AG09319 (cell line): ENCODE results near the gene ADORA2A.

ENCODE experiments used
- DNase-seq: peaks from one replicate; pipeline ENCODE4 v3.0.0-alpha.2; 2010; ENCODE audit warnings: low read depth; ENCODE audit errors: extremely low read depth
- TF ChIP-seq, protein P1 (sequence below): IDR thresholded peaks from 2 replicates; pipeline ENCODE4 v1.5.1; 2011; ENCODE audit warnings: low read depth, mild to moderate bottlenecking, inconsistent platforms, low read length, moderate library complexity

ADORA2A gene

GRCh38 chr22:24427500-24428164 lies at the start of gene ADORA2A:
Gene ADORA2A, plus strand, starts transcription at chr22:24427599. Its CDS starts 5,806 bp downstream, at chr22:24433405.
- TF ChIP-seq, protein P1, sequence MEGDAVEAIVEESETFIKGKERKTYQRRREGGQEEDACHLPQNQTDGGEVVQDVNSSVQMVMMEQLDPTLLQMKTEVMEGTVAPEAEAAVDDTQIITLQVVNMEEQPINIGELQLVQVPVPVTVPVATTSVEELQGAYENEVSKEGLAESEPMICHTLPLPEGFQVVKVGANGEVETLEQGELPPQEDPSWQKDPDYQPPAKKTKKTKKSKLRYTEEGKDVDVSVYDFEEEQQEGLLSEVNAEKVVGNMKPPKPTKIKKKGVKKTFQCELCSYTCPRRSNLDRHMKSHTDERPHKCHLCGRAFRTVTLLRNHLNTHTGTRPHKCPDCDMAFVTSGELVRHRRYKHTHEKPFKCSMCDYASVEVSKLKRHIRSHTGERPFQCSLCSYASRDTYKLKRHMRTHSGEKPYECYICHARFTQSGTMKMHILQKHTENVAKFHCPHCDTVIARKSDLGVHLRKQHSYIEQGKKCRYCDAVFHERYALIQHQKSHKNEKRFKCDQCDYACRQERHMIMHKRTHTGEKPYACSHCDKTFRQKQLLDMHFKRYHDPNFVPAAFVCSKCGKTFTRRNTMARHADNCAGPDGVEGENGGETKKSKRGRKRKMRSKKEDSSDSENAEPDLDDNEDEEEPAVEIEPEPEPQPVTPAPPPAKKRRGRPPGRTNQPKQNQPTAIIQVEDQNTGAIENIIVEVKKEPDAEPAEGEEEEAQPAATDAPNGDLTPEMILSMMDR, result no peak
- no peak for DNase-seq

DNA sequence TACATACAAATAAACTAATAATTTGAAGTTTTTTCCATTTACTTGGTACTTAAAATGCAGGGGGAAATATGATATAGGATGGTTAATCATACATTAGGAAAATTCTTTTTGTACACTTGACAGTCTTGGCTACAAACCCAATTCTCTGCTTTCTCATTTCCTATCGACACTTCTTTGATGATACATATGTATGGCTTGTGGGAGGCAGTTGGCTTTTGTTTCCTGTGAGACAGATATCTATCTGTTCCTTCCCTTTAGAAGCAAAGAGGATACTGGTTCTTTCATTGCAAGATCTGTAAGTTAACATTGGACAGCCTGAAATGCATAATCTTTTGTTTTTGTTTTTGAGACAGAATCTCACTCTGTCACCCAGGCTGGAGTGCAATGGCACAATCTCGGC lies 47.9 kb upstream of the ADORA2A start:
- DNase-seq, result no peak
- TF ChIP-seq, protein P1, result no peak

GRCh38 chr22:24380220-24380904 lies 47.0 kb upstream of the ADORA2A start:
- TF ChIP-seq, protein P1, result no peak
- no peak for DNase-seq

DNA sequence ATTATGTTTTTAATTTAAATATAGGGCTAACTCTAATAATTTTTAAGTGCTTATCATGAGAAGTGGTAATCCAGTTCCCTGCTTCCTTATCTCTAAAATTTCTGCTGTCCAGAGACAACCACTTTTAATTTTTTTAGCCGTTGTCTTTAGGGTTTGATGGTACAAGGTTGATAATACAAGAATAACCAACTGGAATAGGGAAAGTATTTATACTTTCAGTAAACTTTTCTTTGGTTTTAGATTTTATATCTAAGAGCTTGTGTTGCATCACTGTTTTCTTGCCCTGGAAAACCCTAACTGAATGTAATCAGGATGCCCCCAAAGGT lies 46.5 kb upstream of the ADORA2A start:
- TF ChIP-seq, protein P1, result no peak
- no peak for DNase-seq

DNA sequence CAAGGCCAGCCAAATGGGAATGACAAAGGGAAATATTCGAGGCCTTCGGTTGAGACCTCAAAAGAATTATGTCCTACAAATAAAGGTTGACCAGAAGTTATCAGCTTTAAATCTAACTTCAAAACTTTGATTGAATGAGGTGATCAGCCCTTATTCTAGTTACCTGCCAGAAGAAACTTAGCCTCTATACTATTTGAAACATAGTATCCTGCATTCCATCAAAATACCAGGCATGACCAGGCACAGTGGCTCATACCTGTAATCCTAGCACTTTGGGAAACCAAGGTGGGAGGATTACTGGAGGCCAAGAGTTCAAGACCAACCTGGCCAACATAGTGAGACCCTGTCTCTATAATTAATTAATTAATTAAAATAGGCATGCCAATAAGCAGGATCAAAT lies 44.3 kb upstream of the ADORA2A start:
- TF ChIP-seq, protein P1, result no peak
- no peak for DNase-seq

GRCh38 chr22:24384131-24384530 lies 43.3 kb upstream of the ADORA2A start:
- TF ChIP-seq, protein P1, result no peak
- no peak for DNase-seq

DNA sequence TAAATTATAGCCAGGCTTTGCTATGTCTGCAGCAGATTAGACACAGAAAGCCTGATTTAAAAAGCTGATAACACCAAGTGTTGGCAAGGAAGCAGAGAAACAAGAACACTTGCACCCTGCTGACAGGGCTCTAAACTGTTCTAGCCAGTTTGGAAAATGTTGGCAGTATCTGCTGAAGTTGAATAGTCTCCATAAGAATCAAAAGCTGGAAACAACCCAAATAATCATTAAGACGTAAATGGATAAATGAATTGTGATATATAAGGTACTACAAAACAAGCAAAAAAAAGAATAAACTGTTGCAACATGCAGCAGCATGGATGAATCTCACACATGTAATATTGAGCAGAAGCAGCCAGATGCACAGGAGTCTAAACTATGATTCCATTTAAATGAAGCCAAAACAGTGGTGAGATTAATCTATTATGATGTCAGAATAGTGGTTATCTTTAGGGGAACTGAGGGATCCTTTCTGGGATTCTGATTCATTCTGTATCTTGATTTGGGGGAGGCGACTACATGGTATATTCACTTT lies 40.4 kb upstream of the ADORA2A start:
- no peak for DNase-seq

More for the DNA sequence above, 40.4 kb upstream of the ADORA2A start:
- TF ChIP-seq, protein P1, result no peak
